ENCODE results near the gene EZR. TPM values are rescaled to one million over a fixed set of nuclear protein-coding genes. Genes with fewer than 3 reads are reported as not detected.

The EZR gene
- total RNA-seq, 1 donor from 2014 or later = 254 TPM

DNA sequence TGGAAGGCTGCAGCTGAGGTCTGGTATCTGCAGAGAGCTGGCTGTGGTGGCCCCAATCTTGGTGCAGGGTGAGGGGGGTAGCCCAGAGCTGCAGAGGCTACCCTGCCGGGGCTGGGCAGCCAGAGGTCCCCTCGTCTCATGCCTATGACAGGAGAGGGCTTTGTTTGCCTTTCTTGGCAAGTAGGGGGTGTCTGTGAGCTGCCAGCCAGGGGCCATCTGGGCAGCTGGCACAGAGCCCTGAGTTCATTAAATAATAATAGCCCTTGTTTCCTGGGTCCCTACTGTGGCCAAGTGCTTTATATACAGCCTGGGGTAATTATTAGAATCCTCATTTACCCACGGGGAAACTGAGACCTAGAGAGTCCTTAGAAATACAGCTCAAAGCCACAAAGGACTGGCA is 66.6 kb downstream of the EZR start:
- no peak for TF ChIP-seq CTCF (IDR thresholded peaks at IDR 0.05)
- Histone ChIP-seq H3K4me3 (no peak overlapping the region), H3K27ac (no peak overlapping the region), H3K36me3 (peaks cover 20% of the 10 kb centered on the region), H3K27me3 (ENCODE audit: low read depth) (no peaks in the 10 kb centered on the region), H3K4me1 (no peaks in the 10 kb centered on the region), H3K9me3 (no peaks in the 10 kb centered on the region)
- intact Hi-C loops (cut with DNase I) = no loop called here
- no peak for DNase-seq
- ATAC-seq = peak; percentile 4 to 25

- intact Hi-C loops (cut with DNase I) = no loop called here
- Histone ChIP-seq H3K9me3 (no peaks in the 10 kb centered on the region), H3K27me3 (ENCODE audit: low read depth) (no peaks in the 10 kb centered on the region), H3K4me3 (no peak overlapping the region), H3K36me3 (peaks cover 13% of the 10 kb centered on the region), H3K4me1 (no peaks in the 10 kb centered on the region), H3K27ac (no peak overlapping the region)
- DNase-seq (no peak), ATAC-seq (no peak)
- no peak for TF ChIP-seq CTCF (IDR thresholded peaks at IDR 0.05)
Observed at GRCh38 chr6:158751921-158752320, 67.2 kb downstream of the EZR start.

GRCh38 chr6:158751224-158751623 is 67.9 kb downstream of the EZR start:
- no peak for DNase-seq
- Histone ChIP-seq H3K4me3 (no peak overlapping the region), H3K9me3 (no peaks in the 10 kb centered on the region), H3K27me3 (ENCODE audit: low read depth) (no peaks in the 10 kb centered on the region), H3K27ac (no peak overlapping the region), H3K4me1 (no peaks in the 10 kb centered on the region), H3K36me3 (peaks cover 13% of the 10 kb centered on the region)
- no peak for ATAC-seq
- TF ChIP-seq CTCF (IDR thresholded peaks at IDR 0.05) = no peak
- intact Hi-C loops (cut with DNase I) = no loop called here

DNA sequence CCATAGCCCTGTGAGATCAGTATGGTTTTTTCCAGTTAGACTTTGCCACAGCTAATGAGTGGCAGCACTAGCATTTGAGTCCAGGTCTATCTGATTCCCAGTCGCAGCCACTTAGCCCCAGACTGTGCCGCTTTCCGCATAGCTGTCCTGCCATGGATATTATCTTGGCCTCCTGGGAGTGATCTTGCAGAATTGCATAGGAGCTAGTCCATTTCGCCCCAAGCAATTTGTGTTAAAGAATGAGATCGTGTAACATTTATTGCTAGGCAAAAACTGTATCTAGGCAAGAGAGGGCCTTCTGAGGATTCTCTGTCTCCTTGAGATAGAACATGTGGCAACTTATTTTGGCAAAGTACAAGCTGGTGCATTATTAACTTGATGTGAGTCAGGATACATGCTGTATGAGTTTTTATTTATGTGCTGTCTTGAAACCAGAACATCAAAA is 74.2 kb downstream of the EZR start:
- Histone ChIP-seq H3K4me3 (no peak overlapping the region), H3K27ac (no peak overlapping the region), H3K27me3 (ENCODE audit: low read depth) (no peaks in the 10 kb centered on the region), H3K36me3 (peaks cover 3% of the 10 kb centered on the region), H3K4me1 (no peaks in the 10 kb centered on the region), H3K9me3 (no peaks in the 10 kb centered on the region)
- no peak for TF ChIP-seq CTCF (IDR thresholded peaks at IDR 0.05)
- DNase-seq (no peak), ATAC-seq (no peak)
- intact Hi-C loops (cut with DNase I) = no loop called here

DNA sequence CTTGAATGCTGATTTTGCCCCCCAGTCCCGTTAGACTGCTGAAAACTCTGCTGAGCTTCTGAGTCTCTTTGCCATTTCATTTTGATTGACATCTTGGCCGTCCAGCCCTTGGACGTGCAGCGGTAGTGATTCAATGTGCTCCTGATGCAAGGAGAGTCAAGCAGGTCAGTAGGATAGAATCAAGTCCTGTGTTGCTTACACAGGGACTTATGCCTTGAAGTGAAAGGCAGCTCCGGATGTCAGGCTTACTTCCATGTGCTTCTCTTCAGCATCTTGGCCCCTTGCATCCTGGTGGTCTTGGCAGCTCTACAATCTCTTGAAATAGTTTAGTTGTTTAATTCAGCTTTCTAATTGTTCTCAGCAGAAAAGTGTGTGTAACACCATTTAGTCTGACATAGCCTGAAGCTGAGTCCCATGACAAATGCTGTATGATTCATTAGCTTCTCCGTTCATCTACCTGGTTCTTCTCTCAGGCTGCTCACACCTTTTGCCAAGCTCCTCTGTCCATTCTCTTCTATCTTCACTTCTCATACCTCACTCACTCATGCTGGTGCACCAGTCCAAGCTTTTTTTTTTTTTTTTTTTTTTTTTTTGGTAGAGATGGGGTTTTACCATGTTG is 76.0 kb downstream of the EZR start:
- no peak for TF ChIP-seq CTCF (IDR thresholded peaks at IDR 0.05)
- ATAC-seq = no peak
- H3K9me3 ChIP-seq = peaks cover 6% of the 10 kb centered on the region
- H3K27me3 ChIP-seq (ENCODE audit: low read depth) = no peaks in the 10 kb centered on the region
- no peak overlapping the region for H3K27ac ChIP-seq
- peaks cover 3% of the 10 kb centered on the region for H3K36me3 ChIP-seq
- H3K4me3 ChIP-seq = no peak overlapping the region
- intact Hi-C loops (cut with DNase I) = no loop called here
- DNase-seq = no peak
- no peaks in the 10 kb centered on the region for H3K4me1 ChIP-seq

Measured in lower lobe of right lung (tissue), 2 donors.